Measurements from ENCODE around the gene ANLN.

ANLN gene

DNA sequence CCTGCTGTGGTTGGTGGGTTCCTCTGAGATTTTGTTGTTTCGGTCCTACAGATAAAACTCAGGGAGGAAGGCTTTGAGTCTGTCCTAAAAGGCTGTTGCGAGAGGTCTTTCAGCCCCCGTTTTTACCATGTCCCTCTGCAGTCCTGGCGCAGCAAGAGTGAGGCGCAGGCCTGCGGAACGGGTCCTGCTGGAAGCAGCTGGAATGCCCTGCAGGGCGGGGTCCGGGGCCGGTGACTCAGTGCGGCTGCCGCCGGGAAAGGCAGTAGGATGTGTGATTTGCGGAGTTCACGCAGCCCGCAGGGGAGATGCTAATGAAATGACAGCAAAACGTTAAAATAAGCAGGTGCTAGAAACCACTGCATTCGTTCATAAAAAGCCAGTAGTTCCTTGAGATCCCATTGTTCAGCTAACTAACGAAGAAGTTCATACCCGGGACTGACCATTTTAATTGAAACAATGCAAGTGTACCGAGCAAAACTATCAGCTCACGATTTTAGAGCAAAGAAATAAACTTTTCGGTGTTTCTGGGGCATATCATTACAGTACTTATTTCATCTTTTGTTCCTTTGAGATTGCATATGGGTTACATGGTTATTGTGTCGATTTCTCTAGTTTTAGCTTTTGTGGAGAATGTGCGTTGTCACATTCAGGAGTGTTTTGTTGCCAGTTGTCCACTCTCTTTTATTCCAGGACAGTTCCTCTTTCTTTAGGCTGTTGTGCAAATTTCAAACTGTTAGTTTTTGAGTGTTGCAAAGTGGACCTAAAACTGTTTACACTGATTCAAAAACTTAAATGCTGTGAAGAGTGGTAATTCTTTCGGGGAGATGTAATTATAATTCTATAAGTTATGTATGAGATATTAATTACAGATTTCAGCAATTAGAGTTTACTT, 783 bp downstream of the ANLN start:
- Histone ChIP-seq H3K27me3 (no peaks in the 10 kb centered on the region), H3K36me3 (no peaks in the 10 kb centered on the region), H3K27ac (peak overlapping the region; percentile 72 to 76), H3K4me3 (peak overlapping the region; percentile 57 to 69), H3K4me1 (peaks cover 0 to 46% (median 20%) of the 10 kb centered on the region in 4 donors), H3K9me3 (no peaks in the 10 kb centered on the region)
- intact Hi-C loops (cut with DNase I; ENCODE audit: low total_unique reads): loop anchor here (10.0 kb wide), 1 partner anchor 256 kb away; no protein-coding TSS in a partner anchor
- TF ChIP-seq, protein P1, sequence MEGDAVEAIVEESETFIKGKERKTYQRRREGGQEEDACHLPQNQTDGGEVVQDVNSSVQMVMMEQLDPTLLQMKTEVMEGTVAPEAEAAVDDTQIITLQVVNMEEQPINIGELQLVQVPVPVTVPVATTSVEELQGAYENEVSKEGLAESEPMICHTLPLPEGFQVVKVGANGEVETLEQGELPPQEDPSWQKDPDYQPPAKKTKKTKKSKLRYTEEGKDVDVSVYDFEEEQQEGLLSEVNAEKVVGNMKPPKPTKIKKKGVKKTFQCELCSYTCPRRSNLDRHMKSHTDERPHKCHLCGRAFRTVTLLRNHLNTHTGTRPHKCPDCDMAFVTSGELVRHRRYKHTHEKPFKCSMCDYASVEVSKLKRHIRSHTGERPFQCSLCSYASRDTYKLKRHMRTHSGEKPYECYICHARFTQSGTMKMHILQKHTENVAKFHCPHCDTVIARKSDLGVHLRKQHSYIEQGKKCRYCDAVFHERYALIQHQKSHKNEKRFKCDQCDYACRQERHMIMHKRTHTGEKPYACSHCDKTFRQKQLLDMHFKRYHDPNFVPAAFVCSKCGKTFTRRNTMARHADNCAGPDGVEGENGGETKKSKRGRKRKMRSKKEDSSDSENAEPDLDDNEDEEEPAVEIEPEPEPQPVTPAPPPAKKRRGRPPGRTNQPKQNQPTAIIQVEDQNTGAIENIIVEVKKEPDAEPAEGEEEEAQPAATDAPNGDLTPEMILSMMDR (IDR thresholded peaks at IDR 0.05): no peak
- DNase-seq: peak; percentile 34 to 74

GRCh38 chr7:36391436-36392198, 2.0 kb downstream of the ANLN start:
- Histone ChIP-seq H3K4me1 (peaks cover 0 to 46% (median 20%) of the 10 kb centered on the region in 4 donors), H3K4me3 (no peak overlapping the region), H3K36me3 (no peaks in the 10 kb centered on the region), H3K9me3 (no peaks in the 10 kb centered on the region), H3K27me3 (no peaks in the 10 kb centered on the region), H3K27ac (no peak overlapping the region)
- DNase-seq: no peak
- intact Hi-C loops (cut with DNase I; ENCODE audit: low total_unique reads): loop anchor here (10.0 kb wide), 1 partner anchor 257 kb away; no protein-coding TSS in a partner anchor
- TF ChIP-seq, protein P1 (IDR thresholded peaks at IDR 0.05): no peak

GRCh38 chr7:36393826-36394225, 4.2 kb downstream of the ANLN start:
- TF ChIP-seq, protein P1 (IDR thresholded peaks at IDR 0.05): no peak
- no peaks in the 10 kb centered on the region for H3K9me3 ChIP-seq
- intact Hi-C loops (cut with DNase I; ENCODE audit: low total_unique reads): loop anchor here (10.0 kb wide), 1 partner anchor 259 kb away; no protein-coding TSS in a partner anchor
- no peaks in the 10 kb centered on the region for H3K27me3 ChIP-seq
- H3K27ac ChIP-seq: no peak overlapping the region
- peaks cover 0 to 36% (median 18%) of the 10 kb centered on the region in 4 donors for H3K4me1 ChIP-seq
- no peaks in the 10 kb centered on the region for H3K36me3 ChIP-seq
- no peak for DNase-seq
- H3K4me3 ChIP-seq: no peak overlapping the region

DNA sequence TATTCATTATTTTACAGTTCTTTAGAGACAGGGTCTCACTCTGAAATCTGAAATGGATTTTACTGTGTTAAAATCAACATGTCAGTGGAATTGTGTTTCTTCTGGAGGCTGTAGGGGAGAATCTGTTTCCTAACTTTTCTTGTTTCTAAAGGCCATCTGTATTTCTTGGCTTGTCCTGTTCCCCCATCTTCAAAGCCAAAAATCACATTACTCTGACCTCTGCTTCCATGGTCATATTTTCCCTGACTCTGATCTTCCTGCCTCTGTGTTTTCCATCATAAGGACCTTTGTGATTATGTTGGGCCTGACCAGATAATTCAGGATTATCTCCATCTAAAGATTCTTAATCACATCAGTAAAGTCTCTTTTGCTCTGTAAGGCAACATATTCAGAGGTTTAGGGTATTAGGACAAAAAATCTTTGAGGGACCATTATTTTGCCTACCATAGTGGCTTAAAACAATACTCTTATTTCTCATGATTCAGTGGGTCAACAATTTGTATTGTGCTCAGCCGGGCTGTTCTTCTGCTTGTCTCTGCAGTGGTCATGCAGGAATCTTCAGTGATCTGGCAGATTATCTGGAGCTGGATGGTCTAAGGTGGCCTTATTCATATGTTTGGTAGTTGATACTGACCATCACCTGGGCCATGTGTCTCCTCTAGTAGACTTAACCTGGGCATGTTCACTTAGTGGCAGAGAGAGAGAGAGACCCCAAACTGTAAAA, 5.7 kb downstream of the ANLN start:
- intact Hi-C loops (cut with DNase I; ENCODE audit: low total_unique reads): loop anchor here (10.0 kb wide), 1 partner anchor 261 kb away; no protein-coding TSS in a partner anchor
- Histone ChIP-seq H3K27me3 (no peaks in the 10 kb centered on the region), H3K4me1 (peaks cover 0 to 26% (median 9%) of the 10 kb centered on the region in 4 donors), H3K27ac (no peak overlapping the region), H3K9me3 (no peaks in the 10 kb centered on the region), H3K4me3 (no peak overlapping the region), H3K36me3 (no peaks in the 10 kb centered on the region)
- TF ChIP-seq, protein P1 (IDR thresholded peaks at IDR 0.05): no peak
- DNase-seq: no peak

GRCh38 chr7:36396150-36396549, 6.5 kb downstream of the ANLN start:
- H3K27ac ChIP-seq: no peak overlapping the region
- intact Hi-C loops (cut with DNase I; ENCODE audit: low total_unique reads): loop anchor here (10.0 kb wide), 1 partner anchor 261 kb away; no protein-coding TSS in a partner anchor
- no peaks in the 10 kb centered on the region for H3K27me3 ChIP-seq
- H3K36me3 ChIP-seq: no peaks in the 10 kb centered on the region
- DNase-seq: no peak
- TF ChIP-seq, protein P1 (IDR thresholded peaks at IDR 0.05): no peak
- H3K4me3 ChIP-seq: no peak overlapping the region
- H3K4me1 ChIP-seq: peaks cover 0 to 18% (median 3%) of the 10 kb centered on the region in 4 donors
- no peaks in the 10 kb centered on the region for H3K9me3 ChIP-seq
